ENCODE measurements around the gene CCT3.

CCT3 gene

GRCh38 chr1:156279837-156280236, 58.3 kb downstream of the CCT3 start:
- Histone ChIP-seq H3K27me3 (ENCODE audit: insufficient read depth, low read depth, severe bottlenecking) (no peaks in the 10 kb centered on the region), H3K4me3 (ENCODE audit: low read depth, low read length) (no peak overlapping the region), H3K36me3 (peaks cover 71% of the 10 kb centered on the region), H3K9me3 (ENCODE audit: severe bottlenecking) (no peaks in the 10 kb centered on the region), H3K27ac (no peak overlapping the region)
- no peak for DNase-seq
- TF ChIP-seq CTCF (IDR thresholded peaks at IDR 0.05; ENCODE audit: low read depth, low read length) = no peak

GRCh38 chr1:156276966-156277381, 61.1 kb downstream of the CCT3 start:
- TF ChIP-seq CTCF (IDR thresholded peaks at IDR 0.05; ENCODE audit: low read depth, low read length) = no peak
- peaks cover 94% of the 10 kb centered on the region for H3K36me3 ChIP-seq
- H3K4me3 ChIP-seq (ENCODE audit: low read depth, low read length) = no peak overlapping the region
- no peaks in the 10 kb centered on the region for H3K27me3 ChIP-seq (ENCODE audit: insufficient read depth, low read depth, severe bottlenecking)
- H3K27ac ChIP-seq = no peak overlapping the region
- H3K9me3 ChIP-seq (ENCODE audit: severe bottlenecking) = no peaks in the 10 kb centered on the region
- peak; percentile 48 for DNase-seq

- TF ChIP-seq CTCF (IDR thresholded peaks at IDR 0.05; ENCODE audit: low read depth, low read length) = no peak
- no peaks in the 10 kb centered on the region for H3K27me3 ChIP-seq (ENCODE audit: insufficient read depth, low read depth, severe bottlenecking)
- peaks cover 94% of the 10 kb centered on the region for H3K36me3 ChIP-seq
- no peak overlapping the region for H3K4me3 ChIP-seq (ENCODE audit: low read depth, low read length)
- DNase-seq = no peak
- no peaks in the 10 kb centered on the region for H3K9me3 ChIP-seq (ENCODE audit: severe bottlenecking)
- no peak overlapping the region for H3K27ac ChIP-seq
Measured at GRCh38 chr1:156276532-156276931, 61.6 kb downstream of the CCT3 start.

GRCh38 chr1:156270314-156270713, 67.8 kb downstream of the CCT3 start:
- Histone ChIP-seq H3K27ac (no peak overlapping the region), H3K4me3 (ENCODE audit: low read depth, low read length) (no peak overlapping the region), H3K36me3 (peaks cover 96% of the 10 kb centered on the region), H3K27me3 (ENCODE audit: insufficient read depth, low read depth, severe bottlenecking) (no peaks in the 10 kb centered on the region), H3K9me3 (ENCODE audit: severe bottlenecking) (no peaks in the 10 kb centered on the region)
- TF ChIP-seq CTCF (IDR thresholded peaks at IDR 0.05; ENCODE audit: low read depth, low read length) = no peak
- DNase-seq = no peak

- TF ChIP-seq CTCF (IDR thresholded peaks at IDR 0.05; ENCODE audit: low read depth, low read length) = no peak
- Histone ChIP-seq H3K36me3 (peaks cover 95% of the 10 kb centered on the region), H3K4me3 (ENCODE audit: low read depth, low read length) (no peak overlapping the region), H3K9me3 (ENCODE audit: severe bottlenecking) (no peaks in the 10 kb centered on the region), H3K27ac (no peak overlapping the region), H3K27me3 (ENCODE audit: insufficient read depth, low read depth, severe bottlenecking) (no peaks in the 10 kb centered on the region)
- no peak for DNase-seq
Measured at GRCh38 chr1:156268336-156268735, 69.8 kb downstream of the CCT3 start.

- Histone ChIP-seq H3K27ac (no peak overlapping the region), H3K36me3 (peaks cover 99% of the 10 kb centered on the region), H3K4me3 (ENCODE audit: low read depth, low read length) (no peak overlapping the region), H3K9me3 (ENCODE audit: severe bottlenecking) (no peaks in the 10 kb centered on the region), H3K27me3 (ENCODE audit: insufficient read depth, low read depth, severe bottlenecking) (no peaks in the 10 kb centered on the region)
- TF ChIP-seq CTCF (IDR thresholded peaks at IDR 0.05; ENCODE audit: low read depth, low read length) = no peak
- no peak for DNase-seq
Measured at GRCh38 chr1:156266051-156266450, 72.0 kb downstream of the CCT3 start.

Data from WERI-Rb-1 (cell line).